ENCODE measurements around the gene UBR4.

- TF ChIP-seq TAF1 (IDR thresholded peaks at IDR 0.05; ENCODE audit: low read depth, low read length) (no peak), EP300 (IDR thresholded peaks at IDR 0.05; ENCODE audit: borderline replicate concordance in 1 of 2, low read depth in 2 of 2, low read length in 2 of 2) (no peak), GTF2F1 (IDR thresholded peaks at IDR 0.05; ENCODE audit: borderline replicate concordance, low read depth, low read length) (no peak), CTCF (IDR thresholded peaks at IDR 0.05; ENCODE audit: control extremely low read depth in 1 of 3, insufficient read depth in 1 of 3, low read depth in 1 of 3, low read length in 3 of 3) (no peak), SP2 (IDR thresholded peaks at IDR 0.05; ENCODE audit: low read length) (no peak), EZH2 (IDR thresholded peaks at IDR 0.05; ENCODE audit: low read depth, low read length, severe bottlenecking) (no peak), GABPA (IDR thresholded peaks at IDR 0.05; ENCODE audit: borderline replicate concordance, insufficient read depth, low read length) (no peak), SRF (IDR thresholded peaks at IDR 0.05; ENCODE audit: low read depth, low read length) (no peak), ZNF274 (IDR thresholded peaks at IDR 0.05; ENCODE audit: borderline replicate concordance, extremely low read depth, low read length) (no peak), YY1 (IDR thresholded peaks at IDR 0.05; ENCODE audit: low read depth, low read length) (no peak), POLR2AphosphoS5 (IDR thresholded peaks at IDR 0.05; ENCODE audit: low read depth, low read length) (no peak), POLR2A (IDR thresholded peaks at IDR 0.05; ENCODE audit: control extremely low read depth in 1 of 2, low read depth in 2 of 2, low read length in 2 of 2) (no peak), MAX (IDR thresholded peaks at IDR 0.05) (no peak), ATF3 (IDR thresholded peaks at IDR 0.05; ENCODE audit: insufficient read depth, low read depth, low read length) (no peak)
These were observed 174.6 kb downstream of the UBR4 start for GRCh38 chr1:19035377-19036040.
